Esophagus muscularis mucosa (tissue), 4 donors: Measurements from ENCODE around the gene SMPDL3B. TPM values are rescaled to one million over a fixed set of nuclear protein-coding genes. Genes with fewer than 3 reads are reported as not detected.

Experiments
- DNase-seq: peaks from one replicate; pipeline ENCODE4 v3.0.0-alpha.2; 2017; ENCODE audit errors: extremely low spot score
- H3K27ac ChIP-seq, 4 donors: fragments of 200-600 bp; sonication (generic); replicated peaks in 1 of 4; 1 replicate in 3 of 4; 2 replicates in 1 of 4; pipeline ENCODE4 v1.5.1; 2016 to 2019; ENCODE audit warnings: mild to moderate bottlenecking in 1 of 4
- H3K27me3 ChIP-seq, 4 donors: fragments of 200-600 bp; sonication (generic); one replicate each; pipeline versions ENCODE4 v1.5.1 to v1.6.0; 2016 to 2019
- H3K36me3 ChIP-seq, 4 donors: fragments of 200-600 bp; sonication (generic); one replicate each; pipeline ENCODE4 v1.5.1; 2016 to 2019
- H3K4me1 ChIP-seq, 4 donors: fragments of 200-600 bp; sonication (generic); one replicate each; pipeline ENCODE4 v1.5.1; 2016 to 2019
- H3K4me3 ChIP-seq, 4 donors: fragments of 200-600 bp; sonication (generic); 1 replicate in 2 of 4; 2 replicates in 2 of 4; pipeline ENCODE4 v1.5.1; 2016 to 2019; ENCODE audit warnings: mild to moderate bottlenecking in 4 of 4, moderate library complexity in 1 of 4
- H3K9me3 ChIP-seq, 4 donors: fragments of 200-600 bp; sonication (generic); 1 replicate in 3 of 4; 2 replicates in 1 of 4; pipeline ENCODE4 v1.5.1; 2016 to 2019
- EP300 ChIP-seq: sonication (generic); formaldehyde crosslinking; IDR thresholded peaks from one replicate; pipeline ENCODE4 v1.6.1; 2017; ENCODE audit warnings: antibody characterized with exemption
- POLR2A ChIP-seq: fragments of 450-650 bp; IDR thresholded peaks from one replicate; pipeline ENCODE4 v1.6.1; 2017; ENCODE audit warnings: antibody characterized with exemption, moderate library complexity, mild to moderate bottlenecking, low read depth
- POLR2AphosphoS5 ChIP-seq, 2 donors: sonication (generic); formaldehyde crosslinking; IDR thresholded peaks; one replicate each; pipeline ENCODE4 v1.6.1; 2017; ENCODE audit warnings: antibody characterized with exemption in 2 of 2
- WGBS: methylation state at CpG from one replicate; pipeline ENCODE4 v1.1.5; 2018; 5-methylcytosine and 5-hydroxymethylcytosine counted together
- intact Hi-C: fragments of 100-400 bp; cut with DNase I; formaldehyde crosslinking; loops from one replicate; pipeline ENCODE4 v1.15.1; 2023
- total RNA-seq, 4 donors: library from RNA; depleted of rRNA; stranded (reverse); fragments of >200 nt; gene quantifications; one replicate each; pipeline versions ENCODE4 v1.1.0 to v1.2.1, GENCODE V29; 2016
- TF ChIP-seq, protein P1 (sequence below), 3 experiments: fragments of 200-600 bp in 2 of 3; fragments of 450-650 bp in 1 of 3; sonication (generic) in 2 of 3; IDR thresholded peaks; one replicate each; pipeline ENCODE4 v1.5.1; 2017 to 2019; ENCODE audit warnings: antibody characterized with exemption in 3 of 3, mild to moderate bottlenecking in 2 of 3, moderate library complexity in 1 of 3

Gene SMPDL3B, protein sequence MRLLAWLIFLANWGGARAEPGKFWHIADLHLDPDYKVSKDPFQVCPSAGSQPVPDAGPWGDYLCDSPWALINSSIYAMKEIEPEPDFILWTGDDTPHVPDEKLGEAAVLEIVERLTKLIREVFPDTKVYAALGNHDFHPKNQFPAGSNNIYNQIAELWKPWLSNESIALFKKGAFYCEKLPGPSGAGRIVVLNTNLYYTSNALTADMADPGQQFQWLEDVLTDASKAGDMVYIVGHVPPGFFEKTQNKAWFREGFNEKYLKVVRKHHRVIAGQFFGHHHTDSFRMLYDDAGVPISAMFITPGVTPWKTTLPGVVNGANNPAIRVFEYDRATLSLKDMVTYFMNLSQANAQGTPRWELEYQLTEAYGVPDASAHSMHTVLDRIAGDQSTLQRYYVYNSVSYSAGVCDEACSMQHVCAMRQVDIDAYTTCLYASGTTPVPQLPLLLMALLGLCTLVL
- under 1 TPM in 2 of 4 donors, not detected in 2; 0.23 to 0.58 TPM for total RNA-seq

DNA sequence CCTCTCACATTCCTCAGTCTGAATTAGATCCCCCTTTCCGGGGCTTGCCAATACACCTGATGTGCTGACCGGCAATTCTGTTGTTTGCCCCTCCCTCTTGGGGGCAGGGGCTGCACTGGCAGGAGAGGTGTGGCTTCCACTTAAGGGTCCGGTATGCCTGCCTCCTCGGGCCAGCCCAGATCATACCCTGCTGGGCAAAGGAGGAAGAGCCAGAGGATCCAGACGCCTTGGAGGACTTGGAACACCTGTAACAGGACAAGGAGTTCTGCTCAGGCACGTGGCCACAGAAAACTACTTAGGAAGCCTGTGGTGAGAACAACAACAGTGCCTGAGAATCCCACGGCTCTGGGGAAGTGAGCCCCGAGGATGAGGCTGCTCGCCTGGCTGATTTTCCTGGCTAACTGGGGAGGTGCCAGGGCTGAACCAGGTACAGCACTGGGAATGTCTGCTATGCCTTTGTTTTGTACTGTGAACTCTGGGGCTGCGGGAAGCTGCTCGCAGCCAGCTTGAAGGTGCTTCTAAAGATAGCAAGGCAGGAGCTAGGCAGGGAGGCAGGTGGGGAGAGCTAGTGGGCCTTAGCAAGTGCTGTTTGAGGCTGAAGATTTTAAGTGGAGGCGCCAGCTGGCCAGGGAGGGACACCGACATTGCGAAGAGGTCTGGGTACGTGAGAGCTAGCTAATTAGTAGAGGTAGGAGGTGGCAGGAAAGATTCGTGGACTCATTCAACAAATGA lies at the start of gene SMPDL3B:
SMPDL3B (plus strand) TSS at position 183 of the 732 bp plus-strand sequence; CDS start at position 367, 184 bp downstream.
- Histone ChIP-seq H3K4me3 (peak within 1 kb of the TSS in 1 of 4 donors; percentile 10), H3K9me3 (no peaks in the 10 kb centered on the region), H3K27me3 (peaks cover 0 to 37% (median 7%) of the 10 kb centered on the region in 4 donors), H3K27ac (no peak within 1 kb of the TSS), H3K4me1 (peaks cover 6 to 9% (median 8%) of the 10 kb centered on the region in 4 donors), H3K36me3 (no peaks in the 10 kb centered on the region)
- no peak for DNase-seq
- intact Hi-C loops = no loop called here
- no peak for TF ChIP-seq POLR2A
- TF ChIP-seq POLR2AphosphoS5 (IDR thresholded peaks at IDR 0.05) = no peak
- no peak for TF ChIP-seq EP300
- TF ChIP-seq, protein P1, sequence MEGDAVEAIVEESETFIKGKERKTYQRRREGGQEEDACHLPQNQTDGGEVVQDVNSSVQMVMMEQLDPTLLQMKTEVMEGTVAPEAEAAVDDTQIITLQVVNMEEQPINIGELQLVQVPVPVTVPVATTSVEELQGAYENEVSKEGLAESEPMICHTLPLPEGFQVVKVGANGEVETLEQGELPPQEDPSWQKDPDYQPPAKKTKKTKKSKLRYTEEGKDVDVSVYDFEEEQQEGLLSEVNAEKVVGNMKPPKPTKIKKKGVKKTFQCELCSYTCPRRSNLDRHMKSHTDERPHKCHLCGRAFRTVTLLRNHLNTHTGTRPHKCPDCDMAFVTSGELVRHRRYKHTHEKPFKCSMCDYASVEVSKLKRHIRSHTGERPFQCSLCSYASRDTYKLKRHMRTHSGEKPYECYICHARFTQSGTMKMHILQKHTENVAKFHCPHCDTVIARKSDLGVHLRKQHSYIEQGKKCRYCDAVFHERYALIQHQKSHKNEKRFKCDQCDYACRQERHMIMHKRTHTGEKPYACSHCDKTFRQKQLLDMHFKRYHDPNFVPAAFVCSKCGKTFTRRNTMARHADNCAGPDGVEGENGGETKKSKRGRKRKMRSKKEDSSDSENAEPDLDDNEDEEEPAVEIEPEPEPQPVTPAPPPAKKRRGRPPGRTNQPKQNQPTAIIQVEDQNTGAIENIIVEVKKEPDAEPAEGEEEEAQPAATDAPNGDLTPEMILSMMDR (IDR thresholded peaks at IDR 0.05) = no peak
- WGBS = 10% methylated on average over 11 of the region's 16 CpGs

DNA sequence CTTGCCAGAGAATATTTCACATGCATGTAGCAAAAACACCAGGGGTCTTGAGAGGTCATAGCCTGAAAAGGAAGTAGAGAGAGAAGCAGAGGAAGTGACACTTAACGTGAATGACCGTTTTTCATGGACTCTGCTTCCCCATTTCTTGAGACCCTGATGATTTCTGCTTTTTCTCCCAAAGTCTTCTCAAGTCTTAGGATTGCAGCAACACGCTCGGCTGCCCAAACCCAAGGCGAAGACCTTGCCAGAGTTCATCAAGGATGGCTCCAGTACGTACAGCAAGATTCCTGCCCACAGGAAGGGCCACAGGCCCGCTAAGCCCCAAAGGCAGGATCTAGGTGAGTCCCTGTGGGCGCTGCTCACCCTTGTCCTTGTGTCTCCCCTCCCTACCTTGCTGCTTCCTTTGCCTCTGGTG lies 49.7 kb upstream of the SMPDL3B start:
- H3K9me3 ChIP-seq = no peaks in the 10 kb centered on the region
- no peaks in the 10 kb centered on the region for H3K4me1 ChIP-seq
- no peak overlapping the region for H3K4me3 ChIP-seq
- peaks cover 0 to 40% (median 11%) of the 10 kb centered on the region in 4 donors for H3K36me3 ChIP-seq
- intact Hi-C loops = no loop called here
- H3K27me3 ChIP-seq = peaks cover 0 to 2% (median 0%) of the 10 kb centered on the region in 4 donors
- no peak for TF ChIP-seq POLR2AphosphoS5 (IDR thresholded peaks at IDR 0.05)
- 77% methylated on average over 8 of the region's 8 CpGs for WGBS
- no peak for DNase-seq
- H3K27ac ChIP-seq = peak overlapping the region in 3 of 4 donors; percentile 20 to 51 (median 48)

DNA sequence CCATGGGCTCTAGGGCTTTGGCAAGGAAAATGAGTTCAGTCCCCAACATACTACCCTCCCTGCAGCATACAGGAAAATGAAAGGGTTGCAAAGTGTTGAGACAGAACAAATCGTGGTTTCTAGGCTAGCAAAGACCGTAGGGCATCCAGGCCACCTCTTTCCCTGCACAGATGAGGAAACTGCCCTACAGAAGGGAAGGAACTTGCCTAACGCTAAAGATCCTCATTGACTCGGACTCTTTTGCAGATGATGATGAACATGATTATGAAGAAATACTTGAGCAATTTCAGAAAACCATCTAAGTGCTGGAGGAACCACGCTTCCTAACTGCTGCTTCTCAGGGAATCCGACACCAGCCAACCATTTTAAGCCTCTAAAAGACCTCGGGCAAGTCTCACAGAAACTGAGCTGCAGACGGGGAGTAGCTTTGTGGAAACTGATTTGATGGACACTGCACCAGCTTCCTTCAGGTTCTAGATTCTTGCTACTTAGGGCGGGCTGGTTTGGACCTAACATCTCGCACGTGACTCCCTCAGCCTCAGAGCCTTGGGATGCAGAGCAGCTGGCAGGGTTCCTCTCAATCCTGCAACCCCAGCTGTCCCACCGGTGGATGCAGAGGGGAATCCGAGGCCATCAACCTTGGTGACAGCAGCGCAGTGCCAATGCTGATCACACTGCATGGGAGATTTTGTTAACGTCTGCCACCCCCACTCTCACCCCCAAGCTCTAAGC lies 49.0 kb upstream of the SMPDL3B start:
- intact Hi-C loops = no loop called here
- H3K36me3 ChIP-seq = peaks cover 0 to 45% (median 15%) of the 10 kb centered on the region in 4 donors
- H3K9me3 ChIP-seq = no peaks in the 10 kb centered on the region
- WGBS = 74% methylated on average over 15 of the region's 15 CpGs
- H3K27me3 ChIP-seq = no peaks in the 10 kb centered on the region
- H3K4me3 ChIP-seq = no peak overlapping the region
- H3K27ac ChIP-seq = peak overlapping the region; percentile 41 to 51 (median 44)
- no peak for TF ChIP-seq POLR2A
- TF ChIP-seq POLR2AphosphoS5 (IDR thresholded peaks at IDR 0.05) = peak in 1 of 2 donors; percentile 35
- no peaks in the 10 kb centered on the region for H3K4me1 ChIP-seq
- no peak for DNase-seq

DNA sequence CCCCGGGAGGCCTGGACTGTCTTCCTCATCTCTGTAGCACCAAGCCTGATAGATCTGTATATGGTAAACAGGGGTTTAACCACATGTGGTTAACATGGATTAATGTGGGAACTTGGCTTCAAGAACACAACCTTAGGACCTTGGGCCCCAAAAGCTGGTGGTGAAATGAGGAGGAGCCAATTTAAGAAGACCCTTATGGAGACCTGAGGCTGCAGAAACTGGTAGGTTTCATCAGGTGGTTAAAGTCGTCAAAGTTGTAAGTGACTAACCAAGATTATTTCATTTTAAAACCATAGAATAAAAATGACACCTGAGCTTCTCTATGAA lies 48.5 kb upstream of the SMPDL3B start:
- intact Hi-C loops = no loop called here
- no peaks in the 10 kb centered on the region for H3K9me3 ChIP-seq
- H3K36me3 ChIP-seq = peaks cover 2 to 50% (median 20%) of the 10 kb centered on the region in 4 donors
- no peaks in the 10 kb centered on the region for H3K27me3 ChIP-seq
- H3K4me3 ChIP-seq = no peak overlapping the region
- no peak for DNase-seq
- no peaks in the 10 kb centered on the region for H3K4me1 ChIP-seq
- H3K27ac ChIP-seq = peak overlapping the region; percentile 28 to 44 (median 41)
- TF ChIP-seq, protein P1 (IDR thresholded peaks at IDR 0.05) = no peak
- TF ChIP-seq POLR2A = no peak
- no peak for TF ChIP-seq POLR2AphosphoS5 (IDR thresholded peaks at IDR 0.05)
- TF ChIP-seq EP300 = no peak
- 77% methylated on average over 2 of the region's 2 CpGs for whole genome bisulfite sequencing

DNA sequence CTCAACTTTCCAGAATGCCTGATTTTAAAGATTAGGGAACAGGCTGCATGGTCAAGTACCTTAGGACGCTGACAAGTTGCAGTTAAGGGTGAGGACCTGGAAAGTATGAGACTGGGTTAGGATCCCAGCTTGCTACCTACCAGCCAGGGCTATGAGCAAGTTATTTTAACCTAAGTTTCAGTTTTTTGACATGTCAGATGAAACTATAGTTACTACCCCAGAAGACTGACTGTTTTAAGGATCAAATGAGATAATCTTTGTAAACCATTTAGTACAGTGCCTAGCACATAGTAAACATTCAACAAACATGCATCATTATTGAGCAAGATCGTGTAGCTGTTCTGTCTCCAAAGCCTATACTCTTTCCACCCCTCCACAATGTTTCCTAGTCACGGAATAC lies 48.1 kb upstream of the SMPDL3B start:
- peaks cover 6 to 54% (median 25%) of the 10 kb centered on the region in 4 donors for H3K36me3 ChIP-seq
- intact Hi-C loops = no loop called here
- WGBS = 73% methylated on average over 3 of the region's 3 CpGs
- TF ChIP-seq, protein P1 (IDR thresholded peaks at IDR 0.05) = no peak
- no peak for TF ChIP-seq EP300
- no peak for TF ChIP-seq POLR2AphosphoS5 (IDR thresholded peaks at IDR 0.05)
- no peak for TF ChIP-seq POLR2A
- H3K27me3 ChIP-seq = no peaks in the 10 kb centered on the region
- H3K4me1 ChIP-seq = no peaks in the 10 kb centered on the region
- no peak for DNase-seq
- peak overlapping the region in 3 of 4 donors; percentile 28 to 44 (median 30) for H3K27ac ChIP-seq
- H3K4me3 ChIP-seq = no peak overlapping the region
- no peaks in the 10 kb centered on the region for H3K9me3 ChIP-seq
